ENCODE data around the gene IL26.

GRCh38 chr12:68237078-68237477 is 11.5 kb upstream of the IL26 start:
- TF ChIP-seq EP300 (IDR thresholded peaks at IDR 0.05): no peak
- TF ChIP-seq POLR2A (IDR thresholded peaks at IDR 0.05): no peak
- no peak for TF ChIP-seq CTCF (IDR thresholded peaks at IDR 0.05)

All from upper lobe of left lung (tissue), 4 donors.